ENCODE measurements around the gene DYNC1I1. TPM values are rescaled to one million over a fixed set of nuclear protein-coding genes. Genes with fewer than 3 reads are reported as not detected.
"Not testable (repeated sequence)": the region's sequence is repeated elsewhere in the genome, so short reads cannot be mapped to it uniquely, and the experiment has no call there.

Gene DYNC1I1
- polyA plus RNA-seq, 1 of the 3 experiments (the other 2 are of a cell fraction) = 0.05 TPM

DNA sequence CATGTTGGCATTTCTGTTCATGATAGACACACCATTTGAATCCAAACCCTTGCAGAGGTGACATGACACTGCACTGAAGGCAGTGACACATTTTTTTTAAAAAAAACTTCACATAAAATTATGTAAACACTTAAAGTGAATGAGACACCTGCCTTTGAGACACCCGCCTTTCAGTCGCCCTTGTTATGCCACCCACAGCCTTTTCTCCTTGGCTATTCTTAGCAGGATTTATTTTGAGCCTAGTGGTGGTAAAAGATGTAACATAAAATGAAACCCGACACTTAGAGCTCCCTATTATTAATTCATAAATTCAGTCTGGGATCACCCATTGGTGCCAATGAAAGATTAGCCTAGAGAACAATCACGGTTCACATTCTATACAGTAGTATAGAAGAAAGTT lies 161.3 kb downstream of the DYNC1I1 start:
- H3K27me3 ChIP-seq (ENCODE audit: insufficient read depth) = no peaks in the 10 kb centered on the region
- H3K27ac ChIP-seq (ENCODE audit: low read depth in 2 of 2, low read length in 1 of 2) = no peak overlapping the region
- no peak overlapping the region for H3K4me2 ChIP-seq
- H3K79me2 ChIP-seq (ENCODE audit: insufficient read depth) = no peaks in the 10 kb centered on the region
- H3K4me1 ChIP-seq (ENCODE audit: control insufficient read depth in 1 of 2, insufficient read depth in 2 of 2, low read depth in 1 of 2, low read length in 1 of 2) = no peaks in the 10 kb centered on the region
- H3K36me3 ChIP-seq (replicated peaks in 1 of 2; ENCODE audit: control insufficient read depth in 1 of 2, insufficient read depth in 2 of 2, low read length in 1 of 2) = no peaks in the 10 kb centered on the region
- 35% methylated on average over 4 of the region's 4 CpGs for WGBS (ENCODE audit: low lambda C conversion rate)
- TF ChIP-seq, protein P1, sequence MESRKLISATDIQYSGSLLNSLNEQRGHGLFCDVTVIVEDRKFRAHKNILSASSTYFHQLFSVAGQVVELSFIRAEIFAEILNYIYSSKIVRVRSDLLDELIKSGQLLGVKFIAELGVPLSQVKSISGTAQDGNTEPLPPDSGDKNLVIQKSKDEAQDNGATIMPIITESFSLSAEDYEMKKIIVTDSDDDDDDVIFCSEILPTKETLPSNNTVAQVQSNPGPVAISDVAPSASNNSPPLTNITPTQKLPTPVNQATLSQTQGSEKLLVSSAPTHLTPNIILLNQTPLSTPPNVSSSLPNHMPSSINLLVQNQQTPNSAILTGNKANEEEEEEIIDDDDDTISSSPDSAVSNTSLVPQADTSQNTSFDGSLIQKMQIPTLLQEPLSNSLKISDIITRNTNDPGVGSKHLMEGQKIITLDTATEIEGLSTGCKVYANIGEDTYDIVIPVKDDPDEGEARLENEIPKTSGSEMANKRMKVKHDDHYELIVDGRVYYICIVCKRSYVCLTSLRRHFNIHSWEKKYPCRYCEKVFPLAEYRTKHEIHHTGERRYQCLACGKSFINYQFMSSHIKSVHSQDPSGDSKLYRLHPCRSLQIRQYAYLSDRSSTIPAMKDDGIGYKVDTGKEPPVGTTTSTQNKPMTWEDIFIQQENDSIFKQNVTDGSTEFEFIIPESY (IDR thresholded peaks at IDR 0.05; ENCODE audit: borderline replicate concordance, low read depth) = no peak
- TF ChIP-seq EP300 (IDR thresholded peaks at IDR 0.05; ENCODE audit: borderline replicate concordance in 1 of 2, low read depth in 1 of 2, low read length in 1 of 2) (no peak), RFX5 (IDR thresholded peaks at IDR 0.05; ENCODE audit: low read length) (no peak), TAF1 (IDR thresholded peaks at IDR 0.05; ENCODE audit: borderline replicate concordance, low read depth, low read length) (no peak), FOXM1 (IDR thresholded peaks at IDR 0.05; ENCODE audit: low read depth) (no peak), FOXJ3 (CRISPR knock-in tag; IDR thresholded peaks at IDR 0.05) (no peak), TEAD4 (IDR thresholded peaks at IDR 0.05; ENCODE audit: borderline replicate concordance, insufficient read depth) (no peak)
- TF ChIP-seq, protein P2, sequence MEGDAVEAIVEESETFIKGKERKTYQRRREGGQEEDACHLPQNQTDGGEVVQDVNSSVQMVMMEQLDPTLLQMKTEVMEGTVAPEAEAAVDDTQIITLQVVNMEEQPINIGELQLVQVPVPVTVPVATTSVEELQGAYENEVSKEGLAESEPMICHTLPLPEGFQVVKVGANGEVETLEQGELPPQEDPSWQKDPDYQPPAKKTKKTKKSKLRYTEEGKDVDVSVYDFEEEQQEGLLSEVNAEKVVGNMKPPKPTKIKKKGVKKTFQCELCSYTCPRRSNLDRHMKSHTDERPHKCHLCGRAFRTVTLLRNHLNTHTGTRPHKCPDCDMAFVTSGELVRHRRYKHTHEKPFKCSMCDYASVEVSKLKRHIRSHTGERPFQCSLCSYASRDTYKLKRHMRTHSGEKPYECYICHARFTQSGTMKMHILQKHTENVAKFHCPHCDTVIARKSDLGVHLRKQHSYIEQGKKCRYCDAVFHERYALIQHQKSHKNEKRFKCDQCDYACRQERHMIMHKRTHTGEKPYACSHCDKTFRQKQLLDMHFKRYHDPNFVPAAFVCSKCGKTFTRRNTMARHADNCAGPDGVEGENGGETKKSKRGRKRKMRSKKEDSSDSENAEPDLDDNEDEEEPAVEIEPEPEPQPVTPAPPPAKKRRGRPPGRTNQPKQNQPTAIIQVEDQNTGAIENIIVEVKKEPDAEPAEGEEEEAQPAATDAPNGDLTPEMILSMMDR (IDR thresholded peaks at IDR 0.05) = no peak
- TF ChIP-seq, protein P3, sequence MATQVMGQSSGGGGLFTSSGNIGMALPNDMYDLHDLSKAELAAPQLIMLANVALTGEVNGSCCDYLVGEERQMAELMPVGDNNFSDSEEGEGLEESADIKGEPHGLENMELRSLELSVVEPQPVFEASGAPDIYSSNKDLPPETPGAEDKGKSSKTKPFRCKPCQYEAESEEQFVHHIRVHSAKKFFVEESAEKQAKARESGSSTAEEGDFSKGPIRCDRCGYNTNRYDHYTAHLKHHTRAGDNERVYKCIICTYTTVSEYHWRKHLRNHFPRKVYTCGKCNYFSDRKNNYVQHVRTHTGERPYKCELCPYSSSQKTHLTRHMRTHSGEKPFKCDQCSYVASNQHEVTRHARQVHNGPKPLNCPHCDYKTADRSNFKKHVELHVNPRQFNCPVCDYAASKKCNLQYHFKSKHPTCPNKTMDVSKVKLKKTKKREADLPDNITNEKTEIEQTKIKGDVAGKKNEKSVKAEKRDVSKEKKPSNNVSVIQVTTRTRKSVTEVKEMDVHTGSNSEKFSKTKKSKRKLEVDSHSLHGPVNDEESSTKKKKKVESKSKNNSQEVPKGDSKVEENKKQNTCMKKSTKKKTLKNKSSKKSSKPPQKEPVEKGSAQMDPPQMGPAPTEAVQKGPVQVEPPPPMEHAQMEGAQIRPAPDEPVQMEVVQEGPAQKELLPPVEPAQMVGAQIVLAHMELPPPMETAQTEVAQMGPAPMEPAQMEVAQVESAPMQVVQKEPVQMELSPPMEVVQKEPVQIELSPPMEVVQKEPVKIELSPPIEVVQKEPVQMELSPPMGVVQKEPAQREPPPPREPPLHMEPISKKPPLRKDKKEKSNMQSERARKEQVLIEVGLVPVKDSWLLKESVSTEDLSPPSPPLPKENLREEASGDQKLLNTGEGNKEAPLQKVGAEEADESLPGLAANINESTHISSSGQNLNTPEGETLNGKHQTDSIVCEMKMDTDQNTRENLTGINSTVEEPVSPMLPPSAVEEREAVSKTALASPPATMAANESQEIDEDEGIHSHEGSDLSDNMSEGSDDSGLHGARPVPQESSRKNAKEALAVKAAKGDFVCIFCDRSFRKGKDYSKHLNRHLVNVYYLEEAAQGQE (IDR thresholded peaks at IDR 0.05; ENCODE audit: low read depth, low read length) = no peak
- H3K4me3 ChIP-seq (ENCODE audit: low read depth in 2 of 2, low read length in 1 of 2) = no peak overlapping the region
- POLR2A ChIA-PET = no interaction called here
- H3K9me2 ChIP-seq = no peaks in the 10 kb centered on the region
- DNase-seq = no peak
- H2AFZ ChIP-seq (ENCODE audit: low read depth) = no peak overlapping the region; the same call in 1 of the 2 replicates
- H4K20me1 ChIP-seq (ENCODE audit: insufficient read depth) = no peaks in the 10 kb centered on the region
- CTCF ChIA-PET = interaction anchor here (0.9 to 2.2 kb wide), 3 partner anchors 14 to 1131 kb away, joined by 3 to 6 read pairs (median 3); no protein-coding TSS in a partner anchor
- no peaks in the 10 kb centered on the region for H3K9me3 ChIP-seq
- no peak overlapping the region for H3K9ac ChIP-seq
- H3F3A ChIP-seq (replicated peaks; ENCODE audit: insufficient read depth) = no peaks in the 10 kb centered on the region

DNA sequence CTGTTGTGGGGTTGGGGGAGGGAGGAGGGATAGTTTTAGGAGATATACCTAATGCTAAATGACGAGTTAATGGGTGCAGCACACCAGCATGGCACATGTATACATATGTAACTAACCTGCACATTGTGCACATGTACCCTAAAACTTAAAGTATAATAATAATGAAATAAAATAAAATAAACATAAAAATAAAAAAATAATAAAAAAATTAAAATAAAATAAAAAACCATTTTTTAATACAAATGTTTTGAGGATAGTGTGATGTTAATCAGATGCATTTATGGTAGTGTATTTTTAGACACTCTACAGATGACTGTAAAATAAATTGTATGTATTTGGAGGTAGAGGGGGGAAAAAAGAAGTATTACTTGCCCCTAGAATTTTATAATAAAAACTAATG lies 172.5 kb downstream of the DYNC1I1 start:
- H3K9me2 ChIP-seq; DNase-seq; H2AFZ ChIP-seq (ENCODE audit: low read depth); H3K4me2 ChIP-seq; H3K27ac ChIP-seq (ENCODE audit: low read depth in 2 of 2, low read length in 1 of 2); H3K79me2 ChIP-seq (ENCODE audit: insufficient read depth); H3K4me1 ChIP-seq (ENCODE audit: control insufficient read depth in 1 of 2, insufficient read depth in 2 of 2, low read depth in 1 of 2, low read length in 1 of 2); POLR2A ChIA-PET; H4K20me1 ChIP-seq (ENCODE audit: insufficient read depth); CTCF ChIA-PET; H3K9ac ChIP-seq; H3K36me3 ChIP-seq (replicated peaks in 1 of 2; ENCODE audit: control insufficient read depth in 1 of 2, insufficient read depth in 2 of 2, low read length in 1 of 2); H3F3A ChIP-seq (replicated peaks; ENCODE audit: insufficient read depth); H3K4me3 ChIP-seq (ENCODE audit: low read depth in 2 of 2, low read length in 1 of 2); H3K9me3 ChIP-seq; H3K27me3 ChIP-seq (ENCODE audit: insufficient read depth): not testable (repeated sequence)
- 0% methylated on average over 1 of the region's 1 CpG for WGBS (ENCODE audit: low lambda C conversion rate)
